ENCODE results near the gene CBY1. TPM values are rescaled to one million over a fixed set of nuclear protein-coding genes. Genes with fewer than 3 reads are reported as not detected.

The CBY1 gene
- total RNA-seq, 1 experiment from 2014 or later, result 13.2 TPM

DNA sequence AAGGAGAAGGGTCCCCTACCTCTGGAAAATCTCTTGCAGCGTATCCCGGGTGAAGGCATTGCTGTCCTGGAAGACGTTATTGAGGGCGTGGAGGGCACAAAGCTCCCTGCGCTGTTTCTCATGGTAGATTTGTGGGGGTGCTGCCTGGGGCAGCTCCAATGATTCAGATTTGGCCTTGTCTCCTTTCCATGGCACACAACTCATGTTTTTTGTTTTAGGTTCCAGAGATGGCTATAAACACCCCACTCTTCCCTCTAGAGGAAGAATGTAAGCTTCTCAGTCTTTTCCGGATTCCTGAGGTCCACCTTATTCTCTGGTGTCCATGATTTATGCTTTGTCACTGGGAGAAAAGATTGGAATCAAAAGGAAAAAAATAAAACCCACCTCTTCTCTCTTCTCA is 43.3 kb downstream of the CBY1 start:
- Histone ChIP-seq H3K4me3 (ENCODE audit: low read length) (peak overlapping the region; percentile 80), H4K20me1 (ENCODE audit: insufficient read depth, low read depth, low read length) (no peaks in the 10 kb centered on the region), H3K4me2 (ENCODE audit: low read depth, low read length, poor library complexity, severe bottlenecking) (peak overlapping the region; percentile 87), H3K9me2 (replicated peaks; ENCODE audit: insufficient read depth, low read length) (no peaks in the 10 kb centered on the region), H3K9me3 (ENCODE audit: low read length) (no peaks in the 10 kb centered on the region), H3K4me1 (ENCODE audit: low read length) (peaks cover 56% of the 10 kb centered on the region), H2AFZ (ENCODE audit: low read length) (no peak overlapping the region), H3K79me2 (ENCODE audit: low read length) (peaks cover 56% of the 10 kb centered on the region), H3K36me3 (ENCODE audit: insufficient read depth, low read length) (no peaks in the 10 kb centered on the region; the same call in 1 of the 2 replicates), H3K9ac (ENCODE audit: low read length) (peak overlapping the region; percentile 92), H3K27me3 (ENCODE audit: low read length) (no peaks in the 10 kb centered on the region), H3K27ac (ENCODE audit: low read length) (peak overlapping the region; percentile 56; the same call in 1 of the 2 replicates)
- no peak for DNase-seq

DNA sequence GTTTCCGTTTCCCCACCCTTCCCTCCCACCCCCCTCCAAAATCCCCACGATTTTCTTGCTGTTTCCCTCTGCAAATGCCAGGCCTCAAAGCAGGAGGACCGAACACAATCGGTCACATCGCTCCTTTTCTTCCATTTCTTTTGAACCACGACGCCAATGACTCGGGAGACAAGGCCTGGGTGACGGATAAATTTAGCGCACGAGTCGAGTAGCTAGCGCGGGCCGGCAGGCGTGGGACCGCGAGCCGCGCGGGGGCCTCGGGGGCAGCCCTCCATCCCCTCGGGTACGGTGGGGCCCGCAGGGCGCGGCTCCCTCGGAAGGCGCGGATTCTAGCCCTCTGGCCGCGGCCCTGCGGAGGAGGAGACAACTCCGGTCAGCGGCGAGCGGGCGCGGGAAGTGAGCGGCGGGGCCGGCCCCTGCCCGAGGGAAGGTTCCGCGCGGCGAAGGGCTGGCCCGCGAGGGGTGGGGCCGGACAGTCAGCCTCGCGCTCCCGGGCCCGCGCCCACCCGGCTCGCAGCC is 43.9 kb downstream of the CBY1 start:
- H3K79me2 ChIP-seq (ENCODE audit: low read length), result peaks cover 50% of the 10 kb centered on the region
- no peaks in the 10 kb centered on the region for H3K27me3 ChIP-seq (ENCODE audit: low read length)
- H3K4me1 ChIP-seq (ENCODE audit: low read length), result peaks cover 60% of the 10 kb centered on the region

DNA sequence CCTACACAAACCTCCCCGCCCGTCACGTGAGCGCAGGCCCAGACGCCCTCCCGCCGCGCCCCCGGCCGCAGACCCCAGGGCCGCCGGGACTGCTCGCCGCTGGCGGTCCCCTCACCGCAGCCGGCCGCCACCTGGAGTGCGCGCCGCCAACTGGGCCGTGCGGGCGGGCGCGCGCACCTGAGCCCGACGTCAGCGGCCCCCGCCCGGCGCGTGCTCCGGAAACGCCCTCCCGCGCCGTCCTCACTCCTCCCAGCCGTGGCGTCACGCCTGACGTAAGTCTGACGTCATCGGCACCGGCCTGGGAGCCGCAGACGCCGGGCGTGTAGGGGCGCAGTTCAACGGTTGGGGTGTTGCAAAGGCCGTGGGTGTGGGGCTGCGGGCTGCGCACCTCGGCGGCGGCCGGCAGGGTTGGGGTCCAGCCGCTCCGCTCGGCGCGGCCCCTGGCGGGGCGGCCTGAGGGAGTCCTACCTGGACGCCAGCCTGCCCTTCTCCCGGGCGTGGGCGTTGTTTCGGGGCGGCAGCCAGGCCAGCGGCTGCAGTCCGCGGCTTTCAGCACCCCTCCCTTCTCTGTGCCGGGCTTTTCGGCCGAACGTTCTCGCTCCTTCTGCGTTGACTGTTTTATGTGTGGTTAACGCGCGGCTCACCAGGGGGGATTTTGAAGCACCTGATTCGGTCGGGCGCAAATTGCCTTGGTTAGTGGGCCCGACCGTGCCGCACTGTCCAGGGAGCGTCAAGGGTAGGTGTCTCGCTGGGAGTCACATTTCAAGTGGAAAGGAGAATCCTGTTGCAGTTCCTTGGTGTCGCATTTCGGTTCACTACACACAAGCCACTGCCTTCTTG is 44.6 kb downstream of the CBY1 start, which contains the start of gene JOSD1:
Gene JOSD1, minus strand, starts transcription at position 155 of the 840 bp plus-strand sequence. CDS start 956 bp downstream, outside the sequence.
- Histone ChIP-seq H4K20me1 (ENCODE audit: insufficient read depth, low read depth, low read length) (no peaks in the 10 kb centered on the region), H3K27me3 (ENCODE audit: low read length) (no peaks in the 10 kb centered on the region), H3K27ac (ENCODE audit: low read length) (peak within 1 kb of the TSS; percentile 56), H2AFZ (ENCODE audit: low read length) (peak within 1 kb of the TSS; percentile 34; the same call in 1 of the 2 replicates), H3K9me2 (replicated peaks; ENCODE audit: insufficient read depth, low read length) (no peaks in the 10 kb centered on the region), H3K79me2 (ENCODE audit: low read length) (peaks cover 47% of the 10 kb centered on the region), H3K4me3 (ENCODE audit: low read length) (peak within 1 kb of the TSS; percentile 80), H3K9ac (ENCODE audit: low read length) (peak within 1 kb of the TSS; percentile 92), H3K4me2 (ENCODE audit: low read depth, low read length, poor library complexity, severe bottlenecking) (peak within 1 kb of the TSS; percentile 87), H3K36me3 (ENCODE audit: insufficient read depth, low read length) (no peaks in the 10 kb centered on the region; the same call in 1 of the 2 replicates), H3K9me3 (ENCODE audit: low read length) (no peaks in the 10 kb centered on the region), H3K4me1 (ENCODE audit: low read length) (peaks cover 60% of the 10 kb centered on the region)
- peak; percentile 98 for DNase-seq

More for the DNA sequence above, 43.9 kb downstream of the CBY1 start:
- Histone ChIP-seq H3K9me2 (replicated peaks; ENCODE audit: insufficient read depth, low read length) (no peaks in the 10 kb centered on the region), H4K20me1 (ENCODE audit: insufficient read depth, low read depth, low read length) (no peaks in the 10 kb centered on the region), H3K4me2 (ENCODE audit: low read depth, low read length, poor library complexity, severe bottlenecking) (peak overlapping the region; percentile 87), H3K9me3 (ENCODE audit: low read length) (no peaks in the 10 kb centered on the region), H3K4me3 (ENCODE audit: low read length) (peak overlapping the region; percentile 80), H3K9ac (ENCODE audit: low read length) (peak overlapping the region; percentile 92), H2AFZ (ENCODE audit: low read length) (no peak overlapping the region), H3K27ac (ENCODE audit: low read length) (peak overlapping the region; percentile 56), H3K36me3 (ENCODE audit: insufficient read depth, low read length) (no peaks in the 10 kb centered on the region; the same call in 1 of the 2 replicates)
- peak; percentile 67 for DNase-seq

DNA sequence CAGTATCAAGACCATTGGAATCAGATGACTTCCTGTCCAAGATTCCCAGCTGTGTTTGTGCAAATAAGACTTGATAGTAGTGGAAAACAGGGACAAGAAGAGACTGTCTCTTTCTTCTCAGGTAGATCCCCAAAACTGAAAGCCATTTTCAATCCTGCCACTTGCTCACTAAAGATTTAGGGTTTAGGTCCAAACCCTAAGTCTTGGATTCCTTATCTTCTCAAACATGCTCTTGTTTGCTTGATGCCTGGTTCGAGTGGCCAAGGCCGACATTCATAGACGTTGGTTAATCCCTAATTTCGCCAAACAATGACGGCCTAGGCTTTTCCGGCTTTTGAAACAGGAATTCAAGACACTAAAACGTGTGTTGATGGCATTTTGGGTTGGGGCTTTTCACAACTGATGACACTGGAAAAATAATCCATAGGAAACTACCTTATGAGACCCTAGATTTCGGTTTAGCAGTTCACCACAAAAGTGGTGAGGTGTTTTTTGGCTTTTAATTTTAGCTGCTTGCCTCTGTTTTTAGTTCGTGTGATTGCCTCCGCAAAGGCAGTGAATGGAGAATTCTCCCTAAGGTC is 48.3 kb downstream of the CBY1 start:
- H3K9ac ChIP-seq (ENCODE audit: low read length), result peak overlapping the region; percentile 66
- H3K9me3 ChIP-seq (ENCODE audit: low read length), result no peaks in the 10 kb centered on the region
- H3K27me3 ChIP-seq (ENCODE audit: low read length), result no peaks in the 10 kb centered on the region
- H3K9me2 ChIP-seq (replicated peaks; ENCODE audit: insufficient read depth, low read length), result no peaks in the 10 kb centered on the region
- H3K4me2 ChIP-seq (ENCODE audit: low read depth, low read length, poor library complexity, severe bottlenecking), result peak overlapping the region; percentile 97
- peaks cover 54% of the 10 kb centered on the region for H3K4me1 ChIP-seq (ENCODE audit: low read length)
- DNase-seq, result no peak
- peak overlapping the region; percentile 70 for H3K4me3 ChIP-seq (ENCODE audit: low read length)
- H3K27ac ChIP-seq (ENCODE audit: low read length), result peak overlapping the region; percentile 81
- peaks cover 3% of the 10 kb centered on the region; the same call in 1 of the 2 replicates for H3K36me3 ChIP-seq (ENCODE audit: insufficient read depth, low read length)
- H4K20me1 ChIP-seq (ENCODE audit: insufficient read depth, low read depth, low read length), result peaks cover 17% of the 10 kb centered on the region; the same call in 1 of the 2 replicates
- peak overlapping the region; percentile 29 for H2AFZ ChIP-seq (ENCODE audit: low read length)
- peaks cover 47% of the 10 kb centered on the region for H3K79me2 ChIP-seq (ENCODE audit: low read length)

DNA sequence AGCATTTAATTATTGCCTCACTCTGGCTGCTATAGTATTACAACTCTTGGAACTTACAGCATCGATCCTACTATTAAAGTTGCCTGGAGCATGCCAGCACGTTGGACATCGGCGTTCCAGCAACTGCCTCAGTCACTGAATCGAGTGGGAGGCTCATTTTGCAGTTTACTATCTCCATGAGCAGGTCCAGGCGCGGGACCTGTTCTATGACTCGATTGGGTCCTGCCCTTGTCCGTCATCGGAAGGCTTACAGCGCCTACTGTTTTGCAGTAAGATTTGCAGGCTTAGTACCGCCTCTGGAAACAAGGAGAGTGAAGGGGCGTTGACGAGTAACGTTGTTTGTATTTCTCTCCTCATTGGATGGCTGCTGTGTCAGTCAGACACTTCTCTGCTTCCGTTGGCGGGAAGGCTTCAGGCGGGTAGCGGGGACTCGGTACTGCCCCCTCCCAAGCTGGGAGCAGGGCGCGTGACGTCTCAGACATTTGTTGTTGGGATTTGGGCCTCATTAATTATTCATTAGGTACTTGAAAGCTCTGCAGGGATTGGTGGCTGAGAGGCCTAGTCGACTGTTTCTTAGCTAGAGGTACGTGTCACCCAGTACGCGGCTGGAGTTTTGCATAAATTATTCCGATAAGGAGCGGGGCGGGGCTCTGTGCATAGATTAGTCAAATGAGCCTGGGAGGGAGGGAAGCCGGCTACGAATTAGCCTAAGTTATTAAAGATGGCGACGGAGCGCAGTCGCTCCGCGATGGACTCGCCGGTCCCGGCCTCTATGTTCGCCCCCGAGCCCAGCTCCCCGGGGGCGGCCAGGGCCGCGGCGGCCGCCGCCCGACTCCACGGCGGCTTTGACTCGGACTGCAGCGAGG is 49.0 kb downstream of the CBY1 start, which contains the start of gene GTPBP1:
Gene GTPBP1, plus strand, starts transcription at position 710 of the 866 bp plus-strand sequence. Its CDS starts 12 bp downstream, at position 722.
- Histone ChIP-seq H3K4me2 (ENCODE audit: low read depth, low read length, poor library complexity, severe bottlenecking) (peak within 1 kb of the TSS; percentile 97), H3K4me1 (ENCODE audit: low read length) (peaks cover 59% of the 10 kb centered on the region), H2AFZ (ENCODE audit: low read length) (peak within 1 kb of the TSS; percentile 29), H3K27ac (ENCODE audit: low read length) (peak within 1 kb of the TSS; percentile 81), H3K27me3 (ENCODE audit: low read length) (no peaks in the 10 kb centered on the region), H3K4me3 (ENCODE audit: low read length) (peak within 1 kb of the TSS; percentile 79), H4K20me1 (ENCODE audit: insufficient read depth, low read depth, low read length) (peaks cover 24% of the 10 kb centered on the region), H3K79me2 (ENCODE audit: low read length) (peaks cover 47% of the 10 kb centered on the region), H3K9me2 (replicated peaks; ENCODE audit: insufficient read depth, low read length) (no peaks in the 10 kb centered on the region), H3K36me3 (ENCODE audit: insufficient read depth, low read length) (peaks cover 10% of the 10 kb centered on the region; the same call in 1 of the 2 replicates), H3K9me3 (ENCODE audit: low read length) (no peaks in the 10 kb centered on the region), H3K9ac (ENCODE audit: low read length) (peak within 1 kb of the TSS; percentile 95)
- DNase-seq, result peak; percentile 100

DNA sequence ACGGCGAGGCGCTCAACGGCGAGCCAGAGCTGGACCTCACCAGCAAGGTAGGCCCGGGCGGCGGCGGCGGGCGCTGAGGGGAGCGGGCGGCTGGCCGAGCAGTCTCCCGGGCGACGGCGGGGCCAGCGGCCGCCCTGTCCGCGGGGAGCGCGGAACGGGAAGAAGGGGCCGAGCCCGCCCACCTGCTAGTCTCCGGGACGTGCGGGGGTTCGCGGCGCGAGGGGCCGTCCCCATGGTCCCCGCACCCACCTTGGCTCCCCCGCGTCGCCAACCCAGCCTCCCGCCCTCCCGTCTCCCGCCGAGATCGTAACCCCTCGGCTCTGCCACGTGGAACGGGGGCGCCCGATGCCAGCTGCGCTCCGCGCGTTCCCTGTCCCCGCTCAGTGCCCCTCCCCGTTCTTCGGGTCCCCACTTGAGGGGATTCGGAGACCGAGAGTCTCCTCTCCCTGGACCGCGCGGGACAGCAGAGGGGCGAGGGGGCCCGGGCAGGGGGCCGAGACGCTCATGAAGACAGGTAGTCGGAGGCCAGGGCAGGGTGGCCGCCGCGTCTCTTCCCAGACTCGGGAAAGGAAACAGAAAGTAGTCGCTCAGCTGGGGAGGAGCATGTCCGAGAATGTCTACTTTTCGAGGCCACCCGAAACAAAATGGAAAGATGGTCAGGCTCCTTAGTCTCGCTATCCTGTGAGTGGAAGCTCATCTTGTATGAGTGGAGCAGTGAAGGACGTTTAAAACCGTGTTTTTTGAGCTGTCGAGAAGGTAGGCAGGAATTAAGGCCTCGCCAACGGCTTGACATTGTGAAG is 49.9 kb downstream of the CBY1 start:
- Histone ChIP-seq H3K27ac (ENCODE audit: low read length) (peak overlapping the region; percentile 60), H4K20me1 (ENCODE audit: insufficient read depth, low read depth, low read length) (peaks cover 24% of the 10 kb centered on the region), H3K4me1 (ENCODE audit: low read length) (peaks cover 59% of the 10 kb centered on the region), H3K9me2 (replicated peaks; ENCODE audit: insufficient read depth, low read length) (no peaks in the 10 kb centered on the region), H3K4me3 (ENCODE audit: low read length) (peak overlapping the region; percentile 79), H3K9me3 (ENCODE audit: low read length) (no peaks in the 10 kb centered on the region), H3K27me3 (ENCODE audit: low read length) (no peaks in the 10 kb centered on the region), H2AFZ (ENCODE audit: low read length) (no peak overlapping the region), H3K9ac (ENCODE audit: low read length) (peak overlapping the region; percentile 95), H3K4me2 (ENCODE audit: low read depth, low read length, poor library complexity, severe bottlenecking) (peak overlapping the region; percentile 92), H3K36me3 (ENCODE audit: insufficient read depth, low read length) (peaks cover 12% of the 10 kb centered on the region; the same call in 1 of the 2 replicates), H3K79me2 (ENCODE audit: low read length) (peaks cover 55% of the 10 kb centered on the region)
- peak; percentile 69 for DNase-seq

DNA sequence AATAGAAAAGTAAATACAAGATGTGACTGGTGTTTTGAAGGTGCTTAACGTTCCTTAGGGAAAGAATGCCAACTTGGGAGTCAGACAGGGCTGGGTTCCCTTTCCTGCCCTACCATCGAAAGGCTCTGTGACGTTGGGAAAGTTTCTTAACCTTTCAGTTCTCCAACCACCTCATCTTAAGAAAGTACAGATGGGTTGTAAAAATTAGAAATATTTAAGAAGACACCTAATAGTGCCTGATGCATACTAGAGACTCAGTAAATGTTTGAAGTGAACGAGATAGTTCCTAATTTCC is 50.4 kb downstream of the CBY1 start:
- no peaks in the 10 kb centered on the region for H3K9me3 ChIP-seq (ENCODE audit: low read length)
- peaks cover 54% of the 10 kb centered on the region for H3K4me1 ChIP-seq (ENCODE audit: low read length)
- H3K4me2 ChIP-seq (ENCODE audit: low read depth, low read length, poor library complexity, severe bottlenecking), result peak overlapping the region; percentile 92
- H3K9ac ChIP-seq (ENCODE audit: low read length), result peak overlapping the region; percentile 95
- no peak overlapping the region for H2AFZ ChIP-seq (ENCODE audit: low read length)
- peaks cover 59% of the 10 kb centered on the region for H3K79me2 ChIP-seq (ENCODE audit: low read length)
- H3K4me3 ChIP-seq (ENCODE audit: low read length), result peak overlapping the region; percentile 79
- no peak for DNase-seq
- no peaks in the 10 kb centered on the region for H3K27me3 ChIP-seq (ENCODE audit: low read length)
- peak overlapping the region; percentile 60; the same call in 1 of the 2 replicates for H3K27ac ChIP-seq (ENCODE audit: low read length)
- H3K9me2 ChIP-seq (replicated peaks; ENCODE audit: insufficient read depth, low read length), result no peaks in the 10 kb centered on the region
- peaks cover 12% of the 10 kb centered on the region; the same call in 1 of the 2 replicates for H3K36me3 ChIP-seq (ENCODE audit: insufficient read depth, low read length)
- H4K20me1 ChIP-seq (ENCODE audit: insufficient read depth, low read depth, low read length), result peaks cover 24% of the 10 kb centered on the region

Data from Karpas-422 (cell line).